Transverse colon (tissue), 4 donors: ENCODE results near the gene FAM131A.

ENCODE experiments used
- CTCF ChIP-seq, 5 experiments: fragments of 200-600 bp in 3 of 5; fragments of 450-650 bp in 2 of 5; sonication (generic) in 3 of 5; IDR thresholded peaks; 1 replicate in 2 of 5; 2 replicates in 3 of 5; pipeline ENCODE4 v1.5.1; 2016 to 2017; ENCODE audit warnings: antibody characterized with exemption in 5 of 5, inconsistent platforms in 3 of 5, mild to moderate bottlenecking in 2 of 5, moderate library complexity in 1 of 5
- EP300 ChIP-seq: sonication (generic); formaldehyde crosslinking; IDR thresholded peaks from one replicate; pipeline ENCODE4 v1.6.1; 2017; ENCODE audit warnings: antibody characterized with exemption, low read depth
- POLR2AphosphoS5 ChIP-seq, 3 donors: sonication (generic); formaldehyde crosslinking; IDR thresholded peaks; one replicate each; pipeline ENCODE4 v1.6.1; 2016; ENCODE audit warnings: antibody characterized with exemption in 3 of 3

GRCh38 chr3:184314363-184314699, 23.1 kb upstream of the FAM131A start, which contains the start of gene EIF4G1:
- TF ChIP-seq POLR2AphosphoS5 (IDR thresholded peaks at IDR 0.05), result peak; percentile 79 to 87 (median 83)
- no peak for TF ChIP-seq EP300
- no peak for TF ChIP-seq CTCF (IDR thresholded peaks at IDR 0.05)
